Subcutaneous abdominal adipose tissue (tissue), 5 donors: ENCODE results near the gene AGO1.

ENCODE experiments used
- H3K27ac ChIP-seq: one replicate; pipeline ENCODE4 v1.7.0; 2013; ENCODE audit warnings: low read depth, mild to moderate bottlenecking, inconsistent platforms, low read length, moderate library complexity
- H3K27me3 ChIP-seq, 5 donors: one replicate each; pipeline ENCODE4 v1.7.0; 2013; ENCODE audit warnings: low read length in 5 of 5, inconsistent platforms in 1 of 5; ENCODE audit not compliant: control insufficient read depth in 5 of 5, insufficient read depth in 4 of 5
- H3K36me3 ChIP-seq, 5 donors: one replicate each; pipeline ENCODE4 v1.7.0; 2013; ENCODE audit warnings: low read length in 5 of 5; ENCODE audit not compliant: control insufficient read depth in 5 of 5, insufficient read depth in 5 of 5
- H3K4me1 ChIP-seq, 5 donors: one replicate each; pipeline ENCODE4 v1.7.0; 2013; ENCODE audit warnings: low read length in 5 of 5, mild to moderate bottlenecking in 3 of 5, moderate library complexity in 1 of 5; ENCODE audit not compliant: control insufficient read depth in 5 of 5, insufficient read depth in 5 of 5
- H3K4me3 ChIP-seq, 5 donors: one replicate each; pipeline ENCODE4 v1.7.0; 2013; ENCODE audit warnings: low read length in 5 of 5, low read depth in 1 of 5
- H3K9ac ChIP-seq, 5 donors: one replicate each; pipeline ENCODE4 v1.7.0; 2013; ENCODE audit warnings: low read length in 5 of 5, mild to moderate bottlenecking in 4 of 5, moderate library complexity in 3 of 5
- H3K9me3 ChIP-seq, 5 donors: one replicate each; pipeline ENCODE4 v1.7.0; 2013; ENCODE audit warnings: low read length in 5 of 5; ENCODE audit not compliant: control insufficient read depth in 5 of 5
- donor health status: healthy.
- donor health status: healthy.
- donor health status: healthy.
- donor health status: healthy.
- donor health status: healthy.

The AGO1 gene

GRCh38 chr1:35930593-35931445 lies 47.8 kb downstream of the AGO1 start, which contains the start of gene AGO3:
Gene AGO3 (plus strand): TSS chr1:35931105. CDS start chr1:35931427, 322 bp downstream.
- Histone ChIP-seq H3K4me3 (peak within 1 kb of the TSS; percentile 76 to 97 (median 88)), H3K9me3 (no peaks in the 10 kb centered on the region), H3K36me3 (no peaks in the 10 kb centered on the region), H3K27me3 (no peaks in the 10 kb centered on the region), H3K9ac (peak within 1 kb of the TSS; percentile 81 to 98 (median 95)), H3K27ac (peak within 1 kb of the TSS; percentile 85), H3K4me1 (peaks cover 0 to 33% (median 28%) of the 10 kb centered on the region in 5 donors)

GRCh38 chr1:35931446-35932157 lies 48.6 kb downstream of the AGO1 start:
- peak overlapping the region; percentile 75 to 98 (median 95) for H3K9ac ChIP-seq
- H3K27me3 ChIP-seq, result no peaks in the 10 kb centered on the region
- H3K36me3 ChIP-seq, result no peaks in the 10 kb centered on the region
- peak overlapping the region; percentile 76 to 97 (median 88) for H3K4me3 ChIP-seq
- peak overlapping the region; percentile 85 for H3K27ac ChIP-seq
- H3K9me3 ChIP-seq, result no peaks in the 10 kb centered on the region
- peaks cover 0 to 27% (median 22%) of the 10 kb centered on the region in 5 donors for H3K4me1 ChIP-seq

- Histone ChIP-seq H3K4me1 (peaks cover 0 to 27% (median 22%) of the 10 kb centered on the region in 5 donors), H3K27ac (peak overlapping the region; percentile 85), H3K9ac (peak overlapping the region in 4 of 5 donors; percentile 92 to 98 (median 96)), H3K9me3 (no peaks in the 10 kb centered on the region), H3K36me3 (no peaks in the 10 kb centered on the region), H3K27me3 (no peaks in the 10 kb centered on the region), H3K4me3 (peak overlapping the region; percentile 76 to 97 (median 88))
Observed at GRCh38 chr1:35932158-35932636, 49.2 kb downstream of the AGO1 start.

- H3K36me3 ChIP-seq, result no peaks in the 10 kb centered on the region
- H3K4me1 ChIP-seq, result peaks cover 0 to 27% (median 22%) of the 10 kb centered on the region in 5 donors
- H3K27me3 ChIP-seq, result no peaks in the 10 kb centered on the region
- H3K27ac ChIP-seq, result peak overlapping the region; percentile 85
- H3K4me3 ChIP-seq, result no peak overlapping the region
- no peaks in the 10 kb centered on the region for H3K9me3 ChIP-seq
- peak overlapping the region in 1 of 5 donors; percentile 95 for H3K9ac ChIP-seq
Observed at GRCh38 chr1:35932941-35933340, 49.9 kb downstream of the AGO1 start.

GRCh38 chr1:35935442-35936388 lies 52.7 kb downstream of the AGO1 start:
- Histone ChIP-seq H3K9ac (peak overlapping the region in 1 of 5 donors; percentile 44), H3K4me3 (no peak overlapping the region), H3K27ac (peak overlapping the region; percentile 61), H3K27me3 (no peaks in the 10 kb centered on the region), H3K4me1 (peaks cover 0 to 20% (median 16%) of the 10 kb centered on the region in 5 donors), H3K9me3 (no peaks in the 10 kb centered on the region), H3K36me3 (no peaks in the 10 kb centered on the region)

- H3K9me3 ChIP-seq, result no peaks in the 10 kb centered on the region
- H3K27ac ChIP-seq, result peak overlapping the region; percentile 61
- peaks cover 0 to 17% (median 11%) of the 10 kb centered on the region in 5 donors for H3K4me1 ChIP-seq
- H3K9ac ChIP-seq, result no peak overlapping the region
- no peaks in the 10 kb centered on the region for H3K36me3 ChIP-seq
- H3K27me3 ChIP-seq, result no peaks in the 10 kb centered on the region
- H3K4me3 ChIP-seq, result no peak overlapping the region
Observed at GRCh38 chr1:35936838-35937237, 53.8 kb downstream of the AGO1 start.

GRCh38 chr1:35939484-35939883 lies 56.5 kb downstream of the AGO1 start:
- Histone ChIP-seq H3K9me3 (no peaks in the 10 kb centered on the region), H3K4me1 (peaks cover 0 to 10% (median 0%) of the 10 kb centered on the region in 5 donors), H3K27ac (no peak overlapping the region), H3K4me3 (no peak overlapping the region), H3K27me3 (no peaks in the 10 kb centered on the region), H3K9ac (no peak overlapping the region), H3K36me3 (no peaks in the 10 kb centered on the region)

- H3K9ac ChIP-seq, result no peak overlapping the region
- no peak overlapping the region for H3K27ac ChIP-seq
- H3K27me3 ChIP-seq, result no peaks in the 10 kb centered on the region
- H3K36me3 ChIP-seq, result peaks cover 0 to 4% (median 0%) of the 10 kb centered on the region in 5 donors
- H3K4me3 ChIP-seq, result no peak overlapping the region
- H3K4me1 ChIP-seq, result peaks cover 0 to 9% (median 0%) of the 10 kb centered on the region in 5 donors
- H3K9me3 ChIP-seq, result no peaks in the 10 kb centered on the region
Observed at GRCh38 chr1:35945327-35945726, 62.3 kb downstream of the AGO1 start.

GRCh38 chr1:35947547-35947946 lies 64.5 kb downstream of the AGO1 start:
- Histone ChIP-seq H3K9ac (no peak overlapping the region), H3K4me1 (peaks cover 0 to 8% (median 0%) of the 10 kb centered on the region in 5 donors), H3K27ac (no peak overlapping the region), H3K27me3 (no peaks in the 10 kb centered on the region), H3K36me3 (peaks cover 0 to 5% (median 4%) of the 10 kb centered on the region in 5 donors), H3K9me3 (no peaks in the 10 kb centered on the region), H3K4me3 (no peak overlapping the region)
